Stimulated activated memory B cell treated with anti-CD40 and anti-IgM and Interleukin-4, amounts not matched to agents 10 μg/mL and 1 μg/mL and 100 μg/mL, for 72 hours (primary cell): ENCODE measurements around the gene ZNF282.
"Not testable (repeated sequence)": the region's sequence is repeated elsewhere in the genome, so short reads cannot be mapped to it uniquely, and the experiment has no call there.

ENCODE experiments used
- ATAC-seq: fragments of 150-1000 bp; cut with Tn5 transposase; 2 replicates; pipeline ENCODE4 v1.10.0; 2021
- H3K27ac Mint-ChIP-seq: one replicate; pipeline ENCODE4 v1.8.0; 2022; ENCODE audit warnings: mild to moderate bottlenecking, mixed read lengths
- H3K27me3 Mint-ChIP-seq: one replicate; pipeline ENCODE4 v1.8.0; 2022; ENCODE audit warnings: mixed read lengths
- H3K36me3 Mint-ChIP-seq: one replicate; pipeline ENCODE4 v1.8.0; 2022; ENCODE audit warnings: mixed read lengths
- H3K4me1 Mint-ChIP-seq: one replicate; pipeline ENCODE4 v1.8.0; 2022; ENCODE audit warnings: mixed read lengths
- H3K4me3 Mint-ChIP-seq: one replicate; pipeline ENCODE4 v1.8.0; 2022; ENCODE audit warnings: mild to moderate bottlenecking, moderate library complexity, mixed read lengths
- H3K9me3 Mint-ChIP-seq: one replicate; pipeline ENCODE4 v1.8.0; 2022; ENCODE audit warnings: mixed read lengths

The ZNF282 gene

GRCh38 chr7:149207324-149208035 lies 12.1 kb downstream of the ZNF282 start:
- Mint-ChIP-seq H3K27ac (no peak overlapping the region), H3K9me3 (no peaks in the 10 kb centered on the region), H3K36me3 (peaks cover 83% of the 10 kb centered on the region)

GRCh38 chr7:149209518-149210269 lies 14.3 kb downstream of the ZNF282 start:
- peaks cover 76% of the 10 kb centered on the region for H3K36me3 Mint-ChIP-seq
- no peaks in the 10 kb centered on the region for H3K9me3 Mint-ChIP-seq
- H3K4me3 Mint-ChIP-seq: no peak overlapping the region

More at GRCh38 chr7:149207324-149208035, 12.1 kb downstream of the ZNF282 start:
- Mint-ChIP-seq H3K27me3 (no peaks in the 10 kb centered on the region), H3K4me3 (no peak overlapping the region), H3K4me1 (peaks cover 6% of the 10 kb centered on the region)
- ATAC-seq: no peak

GRCh38 chr7:149210551-149210950 lies 15.2 kb downstream of the ZNF282 start:
- H3K36me3 Mint-ChIP-seq: peaks cover 80% of the 10 kb centered on the region
- H3K4me1 Mint-ChIP-seq: no peaks in the 10 kb centered on the region
- no peak for ATAC-seq
- no peak overlapping the region for H3K4me3 Mint-ChIP-seq
- H3K9me3 Mint-ChIP-seq: no peaks in the 10 kb centered on the region
- H3K27ac Mint-ChIP-seq: no peak overlapping the region
- no peaks in the 10 kb centered on the region for H3K27me3 Mint-ChIP-seq

More at GRCh38 chr7:149209518-149210269, 14.3 kb downstream of the ZNF282 start:
- Mint-ChIP-seq H3K4me1 (no peaks in the 10 kb centered on the region), H3K27me3 (no peaks in the 10 kb centered on the region), H3K27ac (no peak overlapping the region)
- peak; percentile 51 for ATAC-seq

- no peaks in the 10 kb centered on the region for H3K9me3 Mint-ChIP-seq
- peaks cover 80% of the 10 kb centered on the region for H3K36me3 Mint-ChIP-seq
- H3K4me1 Mint-ChIP-seq: no peaks in the 10 kb centered on the region
- H3K27ac Mint-ChIP-seq: no peak overlapping the region
- no peak overlapping the region for H3K4me3 Mint-ChIP-seq
- H3K27me3 Mint-ChIP-seq: no peaks in the 10 kb centered on the region
- no peak for ATAC-seq
These were observed 18.8 kb downstream of the ZNF282 start for GRCh38 chr7:149214020-149214720.

GRCh38 chr7:149216402-149216801 lies 21.1 kb downstream of the ZNF282 start:
- H3K9me3 Mint-ChIP-seq: no peaks in the 10 kb centered on the region
- H3K27ac Mint-ChIP-seq: no peak overlapping the region
- H3K27me3 Mint-ChIP-seq: no peaks in the 10 kb centered on the region
- no peaks in the 10 kb centered on the region for H3K4me1 Mint-ChIP-seq
- peaks cover 73% of the 10 kb centered on the region for H3K36me3 Mint-ChIP-seq
- H3K4me3 Mint-ChIP-seq: no peak overlapping the region
- ATAC-seq: no peak

- H3K4me3 Mint-ChIP-seq: no peak overlapping the region
- H3K4me1 Mint-ChIP-seq: no peaks in the 10 kb centered on the region
- no peaks in the 10 kb centered on the region for H3K9me3 Mint-ChIP-seq
- H3K27ac Mint-ChIP-seq: no peak overlapping the region
- no peaks in the 10 kb centered on the region for H3K27me3 Mint-ChIP-seq
- H3K36me3 Mint-ChIP-seq: peaks cover 74% of the 10 kb centered on the region
- ATAC-seq: no peak
These were observed 22.2 kb downstream of the ZNF282 start for GRCh38 chr7:149217570-149217969.

GRCh38 chr7:149218469-149219420 lies 23.4 kb downstream of the ZNF282 start:
- ATAC-seq: no peak
- H3K4me3 Mint-ChIP-seq: no peak overlapping the region

GRCh38 chr7:149220534-149220933 lies 25.2 kb downstream of the ZNF282 start:
- no peak overlapping the region for H3K4me3 Mint-ChIP-seq
- no peak for ATAC-seq
- H3K36me3 Mint-ChIP-seq: peaks cover 76% of the 10 kb centered on the region
- H3K27ac Mint-ChIP-seq: no peak overlapping the region
- H3K9me3 Mint-ChIP-seq: no peaks in the 10 kb centered on the region
- H3K4me1 Mint-ChIP-seq: no peaks in the 10 kb centered on the region
- no peaks in the 10 kb centered on the region for H3K27me3 Mint-ChIP-seq

More at GRCh38 chr7:149218469-149219420, 23.4 kb downstream of the ZNF282 start:
- Mint-ChIP-seq H3K27me3 (no peaks in the 10 kb centered on the region), H3K27ac (no peak overlapping the region), H3K4me1 (no peaks in the 10 kb centered on the region), H3K9me3 (no peaks in the 10 kb centered on the region), H3K36me3 (peaks cover 75% of the 10 kb centered on the region)

- H3K9me3 Mint-ChIP-seq: no peaks in the 10 kb centered on the region
- no peaks in the 10 kb centered on the region for H3K4me1 Mint-ChIP-seq
- no peaks in the 10 kb centered on the region for H3K27me3 Mint-ChIP-seq
- no peak overlapping the region for H3K4me3 Mint-ChIP-seq
- no peak for ATAC-seq
- no peak overlapping the region for H3K27ac Mint-ChIP-seq
- peaks cover 64% of the 10 kb centered on the region for H3K36me3 Mint-ChIP-seq
These were observed 27.8 kb downstream of the ZNF282 start for GRCh38 chr7:149223176-149223575.

GRCh38 chr7:149223761-149224160 lies 28.4 kb downstream of the ZNF282 start:
- Mint-ChIP-seq H3K9me3 (no peaks in the 10 kb centered on the region), H3K27me3 (no peaks in the 10 kb centered on the region), H3K4me3 (no peak overlapping the region)

GRCh38 chr7:149224352-149224751 lies 29.0 kb downstream of the ZNF282 start:
- peak; percentile 9 for ATAC-seq

More at GRCh38 chr7:149223761-149224160, 28.4 kb downstream of the ZNF282 start:
- H3K4me1 Mint-ChIP-seq: no peaks in the 10 kb centered on the region
- peak; percentile 64 for ATAC-seq
- H3K27ac Mint-ChIP-seq: no peak overlapping the region
- peaks cover 59% of the 10 kb centered on the region for H3K36me3 Mint-ChIP-seq

GRCh38 chr7:149225106-149225505 lies 29.8 kb downstream of the ZNF282 start:
- no peaks in the 10 kb centered on the region for H3K9me3 Mint-ChIP-seq
- H3K4me1 Mint-ChIP-seq: no peaks in the 10 kb centered on the region
- ATAC-seq: no peak
- H3K27ac Mint-ChIP-seq: no peak overlapping the region
- no peaks in the 10 kb centered on the region for H3K27me3 Mint-ChIP-seq
- H3K36me3 Mint-ChIP-seq: peaks cover 46% of the 10 kb centered on the region
- no peak overlapping the region for H3K4me3 Mint-ChIP-seq

More at GRCh38 chr7:149224352-149224751, 29.0 kb downstream of the ZNF282 start:
- Mint-ChIP-seq H3K4me1 (no peaks in the 10 kb centered on the region), H3K36me3 (peaks cover 54% of the 10 kb centered on the region), H3K27ac (no peak overlapping the region), H3K27me3 (no peaks in the 10 kb centered on the region), H3K4me3 (no peak overlapping the region), H3K9me3 (no peaks in the 10 kb centered on the region)

GRCh38 chr7:149225656-149226055 lies 30.3 kb downstream of the ZNF282 start:
- no peak for ATAC-seq
- H3K4me3 Mint-ChIP-seq: no peak overlapping the region
- H3K27ac Mint-ChIP-seq: no peak overlapping the region
- no peaks in the 10 kb centered on the region for H3K4me1 Mint-ChIP-seq
- H3K36me3 Mint-ChIP-seq: peaks cover 46% of the 10 kb centered on the region
- no peaks in the 10 kb centered on the region for H3K9me3 Mint-ChIP-seq
- no peaks in the 10 kb centered on the region for H3K27me3 Mint-ChIP-seq

- peaks cover 41% of the 10 kb centered on the region for H3K36me3 Mint-ChIP-seq
- not testable (repeated sequence) for H3K27me3 Mint-ChIP-seq, ATAC-seq, H3K4me1 Mint-ChIP-seq, H3K4me3 Mint-ChIP-seq, H3K27ac Mint-ChIP-seq, H3K9me3 Mint-ChIP-seq
These were observed 31.0 kb downstream of the ZNF282 start for GRCh38 chr7:149226366-149226765.
